Type B pancreatic cell (in vitro differentiated cells): ENCODE measurements around the gene IGF2. TPM values are rescaled to one million over a fixed set of nuclear protein-coding genes. Genes with fewer than 3 reads are reported as not detected.
A peak's percentile ranks its signal among the peaks of the same experiment; 100 is the strongest.

Source experiments
- DNase-seq: peaks from one replicate; pipeline ENCODE4 v3.0.0; 2021; ENCODE audit warnings: mixed read lengths; ENCODE audit not compliant: unreplicated experiment; ENCODE audit errors: extremely low spot score
- H3K27ac Mint-ChIP-seq: 2 replicates; pipeline ENCODE4 v1.8.0; 2021; ENCODE audit warnings: mild to moderate bottlenecking, mixed read lengths
- H3K27me3 Mint-ChIP-seq: 2 replicates; pipeline ENCODE4 v1.8.0; 2021; ENCODE audit warnings: mixed read lengths
- H3K36me3 Mint-ChIP-seq: 2 replicates; pipeline ENCODE4 v1.8.0; 2021; ENCODE audit warnings: mixed read lengths
- H3K4me1 Mint-ChIP-seq: one replicate; pipeline ENCODE4 v1.8.0; 2021; ENCODE audit warnings: mixed read lengths; ENCODE audit not compliant: unreplicated experiment
- H3K4me3 Mint-ChIP-seq: 2 replicates; pipeline ENCODE4 v1.8.0; 2021; ENCODE audit warnings: mild to moderate bottlenecking, mixed read lengths
- H3K9me3 Mint-ChIP-seq: 2 replicates; pipeline ENCODE4 v1.8.0; 2021; ENCODE audit warnings: mixed read lengths
- CTCF ChIP-seq: fragments of 200-600 bp; sonication (generic); conservative IDR thresholded peaks from 2 replicates; pipeline ENCODE4 v1.5.0; 2021; ENCODE audit warnings: antibody characterized with exemption, mild to moderate bottlenecking
- total RNA-seq: library from RNA; stranded (reverse); gene quantifications from 2 replicates; pipeline ENCODE4 v1.2.1, GENCODE V29; 2021; ENCODE audit warnings: low replicate concordance

IGF2 gene
- total RNA-seq, 1 donor from 2014 or later: 2,350 TPM

- Mint-ChIP-seq H3K36me3 (no peaks in the 10 kb centered on the region), H3K27ac (peak overlapping the region; percentile 14), H3K4me3 (no peak overlapping the region), H3K27me3 (peaks cover 3% of the 10 kb centered on the region), H3K9me3 (no peaks in the 10 kb centered on the region), H3K4me1 (peaks cover 14% of the 10 kb centered on the region)
- no peak for DNase-seq
- no peak for TF ChIP-seq CTCF
These were observed 43.7 kb upstream of the IGF2 start for GRCh38 chr11:2182692-2183474.

- Mint-ChIP-seq H3K4me3 (no peak overlapping the region), H3K36me3 (no peaks in the 10 kb centered on the region), H3K27me3 (peaks cover 3% of the 10 kb centered on the region), H3K9me3 (no peaks in the 10 kb centered on the region), H3K4me1 (peaks cover 14% of the 10 kb centered on the region), H3K27ac (no peak overlapping the region)
- no peak for TF ChIP-seq CTCF
- DNase-seq: no peak
These were observed 42.9 kb upstream of the IGF2 start for GRCh38 chr11:2182075-2182474.

GRCh38 chr11:2180789-2181370 is 41.7 kb upstream of the IGF2 start:
- Mint-ChIP-seq H3K4me3 (no peak overlapping the region), H3K4me1 (peaks cover 19% of the 10 kb centered on the region), H3K27ac (no peak overlapping the region), H3K9me3 (no peaks in the 10 kb centered on the region), H3K27me3 (peaks cover 3% of the 10 kb centered on the region), H3K36me3 (no peaks in the 10 kb centered on the region)
- no peak for TF ChIP-seq CTCF
- DNase-seq: no peak

- Mint-ChIP-seq H3K36me3 (no peaks in the 10 kb centered on the region), H3K27me3 (peaks cover 3% of the 10 kb centered on the region), H3K4me1 (peaks cover 19% of the 10 kb centered on the region), H3K4me3 (no peak overlapping the region), H3K27ac (no peak overlapping the region), H3K9me3 (no peaks in the 10 kb centered on the region)
- TF ChIP-seq CTCF: no peak
- no peak for DNase-seq
These were observed 41.2 kb upstream of the IGF2 start for GRCh38 chr11:2180347-2180746.

- Mint-ChIP-seq H3K36me3 (no peaks in the 10 kb centered on the region), H3K4me1 (peaks cover 19% of the 10 kb centered on the region), H3K27me3 (no peaks in the 10 kb centered on the region), H3K9me3 (no peaks in the 10 kb centered on the region), H3K27ac (peak overlapping the region; percentile 87), H3K4me3 (no peak overlapping the region)
- DNase-seq: no peak
- TF ChIP-seq CTCF: no peak
These were observed 40.3 kb upstream of the IGF2 start for GRCh38 chr11:2179516-2179915.
